ENCODE data around the gene TRIO. TPM values are rescaled to one million over a fixed set of nuclear protein-coding genes. Genes with fewer than 3 reads are reported as not detected.

The TRIO gene
- total RNA-seq, 2 experiments from 2014 or later, result 4.1 to 6.5 TPM

GRCh38 chr5:14100281-14100680 is 42.9 kb upstream of the TRIO start:
- H3K27me3 Mint-ChIP-seq, result no peaks in the 10 kb centered on the region
- DNase-seq, result no peak
- no peaks in the 10 kb centered on the region for H3K27me3 ChIP-seq (ENCODE audit: control insufficient read depth in 1 of 2, insufficient read depth in 2 of 2, low read length in 2 of 2)
- H3K27ac ChIP-seq (ENCODE audit: low read depth in 1 of 2, low read length in 2 of 2), result no peak overlapping the region
- no peaks in the 10 kb centered on the region for H3K4me1 ChIP-seq (ENCODE audit: insufficient read depth, low read length)
- no peak overlapping the region for H3K4me3 ChIP-seq (ENCODE audit: low read length)
- H3K36me3 ChIP-seq (ENCODE audit: insufficient read depth, low read length), result no peaks in the 10 kb centered on the region
- ChIA-PET CTCF (no interaction called here), POLR2A (no interaction called here)
- no peak overlapping the region for H3K4me3 Mint-ChIP-seq
- no peak overlapping the region for H3K27ac Mint-ChIP-seq
- intact Hi-C loops (cut with DNase I, micrococcal nuclease), result no loop called here
- H3K9me3 Mint-ChIP-seq, result peaks cover 6% of the 10 kb centered on the region
- no peaks in the 10 kb centered on the region for H3K36me3 Mint-ChIP-seq (ENCODE audit: low read depth)
- H3K4me1 Mint-ChIP-seq (ENCODE audit: low read depth), result no peaks in the 10 kb centered on the region
- H3K9me3 ChIP-seq (ENCODE audit: control insufficient read depth in 1 of 2, insufficient read depth in 1 of 2, low read length in 2 of 2), result peaks cover 0 to 5% of the 10 kb centered on the region in 2 experiments
- TF ChIP-seq CTCF (IDR thresholded peaks at IDR 0.05), result no peak
- ATAC-seq (ENCODE audit: poor library complexity), result no peak

GRCh38 chr5:14101922-14102321 is 41.2 kb upstream of the TRIO start:
- Mint-ChIP-seq H3K4me1 (ENCODE audit: low read depth) (no peaks in the 10 kb centered on the region), H3K9me3 (peaks cover 4% of the 10 kb centered on the region), H3K4me3 (no peak overlapping the region), H3K27me3 (no peaks in the 10 kb centered on the region), H3K36me3 (ENCODE audit: low read depth) (no peaks in the 10 kb centered on the region), H3K27ac (no peak overlapping the region)
- ChIA-PET CTCF (no interaction called here), POLR2A (no interaction called here)
- Histone ChIP-seq H3K36me3 (ENCODE audit: insufficient read depth, low read length) (no peaks in the 10 kb centered on the region), H3K4me1 (ENCODE audit: insufficient read depth, low read length) (no peaks in the 10 kb centered on the region), H3K4me3 (ENCODE audit: low read length) (no peak overlapping the region), H3K27ac (ENCODE audit: low read depth in 1 of 2, low read length in 2 of 2) (no peak overlapping the region), H3K27me3 (ENCODE audit: control insufficient read depth in 1 of 2, insufficient read depth in 2 of 2, low read length in 2 of 2) (no peaks in the 10 kb centered on the region), H3K9me3 (ENCODE audit: control insufficient read depth in 1 of 2, insufficient read depth in 1 of 2, low read length in 2 of 2) (peaks cover 0 to 5% of the 10 kb centered on the region in 2 experiments)
- intact Hi-C loops (cut with DNase I, micrococcal nuclease), result no loop called here
- ATAC-seq (ENCODE audit: poor library complexity) (no peak), DNase-seq (no peak)
- no peak for TF ChIP-seq CTCF (IDR thresholded peaks at IDR 0.05)

- Histone ChIP-seq H3K9me3 (ENCODE audit: control insufficient read depth in 1 of 2, insufficient read depth in 1 of 2, low read length in 2 of 2) (peaks cover 0 to 5% of the 10 kb centered on the region in 2 experiments), H3K4me3 (ENCODE audit: low read length) (no peak overlapping the region), H3K27me3 (ENCODE audit: control insufficient read depth in 1 of 2, insufficient read depth in 2 of 2, low read length in 2 of 2) (no peaks in the 10 kb centered on the region), H3K4me1 (ENCODE audit: insufficient read depth, low read length) (no peaks in the 10 kb centered on the region), H3K36me3 (ENCODE audit: insufficient read depth, low read length) (no peaks in the 10 kb centered on the region), H3K27ac (ENCODE audit: low read depth in 1 of 2, low read length in 2 of 2) (no peak overlapping the region)
- ChIA-PET POLR2A (no interaction called here), CTCF (no interaction called here)
- DNase-seq (no peak), ATAC-seq (ENCODE audit: poor library complexity) (no peak)
- no peak overlapping the region for H3K27ac Mint-ChIP-seq
- H3K27me3 Mint-ChIP-seq, result peaks cover 2% of the 10 kb centered on the region
- intact Hi-C loops (cut with DNase I, micrococcal nuclease), result no loop called here
- no peak overlapping the region for H3K4me3 Mint-ChIP-seq
- H3K4me1 Mint-ChIP-seq (ENCODE audit: low read depth), result no peaks in the 10 kb centered on the region
- TF ChIP-seq CTCF (IDR thresholded peaks at IDR 0.05), result no peak
- no peaks in the 10 kb centered on the region for H3K36me3 Mint-ChIP-seq (ENCODE audit: low read depth)
- peaks cover 4% of the 10 kb centered on the region for H3K9me3 Mint-ChIP-seq
Measured at GRCh38 chr5:14102666-14103065, 40.5 kb upstream of the TRIO start.
